ENCODE measurements around the gene RYR2.

Gene RYR2

DNA sequence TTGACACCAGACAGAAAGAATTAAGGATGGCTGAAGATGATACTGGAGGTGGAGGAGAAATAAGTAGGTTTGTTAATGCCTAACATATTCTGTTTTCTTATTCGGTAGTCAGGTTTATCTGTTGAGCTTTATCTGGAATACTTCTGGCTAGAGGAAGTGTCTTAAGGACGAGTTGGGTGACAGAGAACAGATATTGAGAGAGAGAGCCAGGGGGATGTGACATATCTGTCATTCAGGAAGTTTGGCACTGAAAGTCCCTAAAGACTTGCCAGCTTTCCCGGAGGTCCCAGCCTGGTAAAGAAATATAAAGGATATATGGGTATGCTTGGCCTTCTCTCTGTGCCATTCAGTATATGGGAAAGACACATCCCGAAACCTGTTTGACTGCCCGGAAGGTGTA lies 568.2 kb downstream of the RYR2 start:
- DNase-seq (ENCODE audit: low read depth, low spot score) = no peak
- H3K4me3 ChIP-seq (ENCODE audit: low read depth, low read length) = no peak overlapping the region
- TF ChIP-seq, protein P1, sequence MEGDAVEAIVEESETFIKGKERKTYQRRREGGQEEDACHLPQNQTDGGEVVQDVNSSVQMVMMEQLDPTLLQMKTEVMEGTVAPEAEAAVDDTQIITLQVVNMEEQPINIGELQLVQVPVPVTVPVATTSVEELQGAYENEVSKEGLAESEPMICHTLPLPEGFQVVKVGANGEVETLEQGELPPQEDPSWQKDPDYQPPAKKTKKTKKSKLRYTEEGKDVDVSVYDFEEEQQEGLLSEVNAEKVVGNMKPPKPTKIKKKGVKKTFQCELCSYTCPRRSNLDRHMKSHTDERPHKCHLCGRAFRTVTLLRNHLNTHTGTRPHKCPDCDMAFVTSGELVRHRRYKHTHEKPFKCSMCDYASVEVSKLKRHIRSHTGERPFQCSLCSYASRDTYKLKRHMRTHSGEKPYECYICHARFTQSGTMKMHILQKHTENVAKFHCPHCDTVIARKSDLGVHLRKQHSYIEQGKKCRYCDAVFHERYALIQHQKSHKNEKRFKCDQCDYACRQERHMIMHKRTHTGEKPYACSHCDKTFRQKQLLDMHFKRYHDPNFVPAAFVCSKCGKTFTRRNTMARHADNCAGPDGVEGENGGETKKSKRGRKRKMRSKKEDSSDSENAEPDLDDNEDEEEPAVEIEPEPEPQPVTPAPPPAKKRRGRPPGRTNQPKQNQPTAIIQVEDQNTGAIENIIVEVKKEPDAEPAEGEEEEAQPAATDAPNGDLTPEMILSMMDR (IDR thresholded peaks at IDR 0.05; ENCODE audit: low read depth, low read length) = no peak
- in situ Hi-C loops (cut with HindIII; ENCODE audit: low sequenced_read_pairs) = no loop called here

DNA sequence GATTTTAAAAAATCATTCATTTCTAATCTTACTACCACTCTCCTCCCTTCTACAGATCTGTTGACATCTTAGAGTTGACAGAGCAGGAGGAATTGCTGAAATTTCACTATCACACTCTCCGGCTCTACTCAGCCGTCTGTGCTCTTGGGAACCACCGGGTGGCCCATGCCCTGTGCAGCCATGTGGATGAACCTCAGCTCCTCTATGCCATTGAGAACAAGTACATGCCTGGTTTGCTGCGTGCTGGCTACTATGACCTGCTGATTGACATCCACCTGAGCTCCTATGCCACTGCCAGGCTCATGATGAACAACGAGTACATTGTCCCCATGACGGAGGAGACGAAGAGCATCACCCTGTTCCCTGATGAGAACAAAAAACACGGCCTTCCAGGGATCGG lies 572.0 kb downstream of the RYR2 start:
- H3K4me3 ChIP-seq (ENCODE audit: low read depth, low read length) = no peak overlapping the region
- DNase-seq (ENCODE audit: low read depth, low spot score) = no peak
- TF ChIP-seq, protein P1 (IDR thresholded peaks at IDR 0.05; ENCODE audit: low read depth, low read length) = no peak
- in situ Hi-C loops (cut with HindIII; ENCODE audit: low sequenced_read_pairs) = no loop called here

DNA sequence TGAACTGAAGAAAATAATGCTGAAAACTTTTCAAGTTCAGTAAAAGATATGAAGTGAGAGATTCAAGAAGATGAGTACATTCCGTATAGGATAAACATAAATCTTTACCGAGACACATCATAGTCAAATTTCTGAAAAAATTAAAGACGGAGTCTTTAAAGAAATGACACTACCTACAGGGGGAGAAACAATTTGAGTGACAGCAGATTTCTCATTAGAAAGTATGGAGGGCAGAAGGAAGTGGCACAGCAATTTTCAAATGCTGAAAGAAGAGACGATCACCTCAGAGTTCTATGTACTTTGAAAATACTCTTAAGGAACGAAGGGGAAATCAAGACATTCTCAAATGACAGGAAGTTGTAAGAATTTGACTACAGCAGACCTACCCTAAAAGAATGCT lies 577.6 kb downstream of the RYR2 start:
- in situ Hi-C loops (cut with HindIII; ENCODE audit: low sequenced_read_pairs) = no loop called here
- TF ChIP-seq, protein P1 (IDR thresholded peaks at IDR 0.05; ENCODE audit: low read depth, low read length) = no peak
- H3K4me3 ChIP-seq (ENCODE audit: low read depth, low read length) = no peak overlapping the region
- DNase-seq (ENCODE audit: low read depth, low spot score) = no peak

DNA sequence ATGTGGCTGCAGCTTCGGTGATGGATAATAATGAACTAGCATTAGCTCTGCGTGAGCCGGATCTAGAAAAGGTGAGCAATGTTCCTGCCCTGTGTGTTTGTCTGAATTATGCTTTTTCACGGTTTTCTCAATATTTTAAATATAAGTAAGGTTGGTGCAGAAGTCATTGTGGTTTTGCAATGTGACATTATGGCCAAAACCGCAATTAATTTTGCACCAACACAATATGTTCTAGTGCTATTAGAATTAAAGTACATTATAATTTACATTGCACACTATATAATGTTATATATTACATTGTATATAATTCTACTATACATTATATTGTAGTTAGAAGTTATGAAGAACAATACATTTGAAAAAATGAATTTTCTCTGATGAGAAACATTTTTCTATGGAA lies 592.9 kb downstream of the RYR2 start:
- DNase-seq (ENCODE audit: low read depth, low spot score) = no peak
- in situ Hi-C loops (cut with HindIII; ENCODE audit: low sequenced_read_pairs) = no loop called here
- TF ChIP-seq, protein P1 (IDR thresholded peaks at IDR 0.05; ENCODE audit: low read depth, low read length) = no peak

DNA sequence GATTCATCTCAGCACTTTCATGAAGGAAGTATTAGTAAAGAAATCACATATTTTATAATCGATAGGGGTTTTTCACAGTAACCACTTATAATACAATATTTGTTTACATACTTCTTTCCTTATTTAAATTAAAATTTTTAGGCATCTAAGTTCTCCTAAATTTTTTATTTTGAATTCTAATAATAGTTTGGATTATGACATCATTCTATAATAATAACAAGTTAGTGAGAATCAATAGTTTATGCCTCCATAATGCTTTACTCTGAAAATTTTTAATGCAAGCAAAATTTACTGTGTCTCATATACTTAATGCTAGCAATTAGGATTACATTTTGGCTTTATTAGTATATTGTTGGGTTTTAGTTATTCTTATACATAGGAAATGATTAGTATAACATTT lies 596.6 kb downstream of the RYR2 start:
- TF ChIP-seq, protein P1 (IDR thresholded peaks at IDR 0.05; ENCODE audit: low read depth, low read length) = no peak
- no peak for DNase-seq (ENCODE audit: low read depth, low spot score)
- H3K4me3 ChIP-seq (ENCODE audit: low read depth, low read length) = no peak overlapping the region
- in situ Hi-C loops (cut with HindIII; ENCODE audit: low sequenced_read_pairs) = no loop called here

More for the DNA sequence above, 592.9 kb downstream of the RYR2 start:
- no peak overlapping the region for H3K4me3 ChIP-seq (ENCODE audit: low read depth, low read length)

DNA sequence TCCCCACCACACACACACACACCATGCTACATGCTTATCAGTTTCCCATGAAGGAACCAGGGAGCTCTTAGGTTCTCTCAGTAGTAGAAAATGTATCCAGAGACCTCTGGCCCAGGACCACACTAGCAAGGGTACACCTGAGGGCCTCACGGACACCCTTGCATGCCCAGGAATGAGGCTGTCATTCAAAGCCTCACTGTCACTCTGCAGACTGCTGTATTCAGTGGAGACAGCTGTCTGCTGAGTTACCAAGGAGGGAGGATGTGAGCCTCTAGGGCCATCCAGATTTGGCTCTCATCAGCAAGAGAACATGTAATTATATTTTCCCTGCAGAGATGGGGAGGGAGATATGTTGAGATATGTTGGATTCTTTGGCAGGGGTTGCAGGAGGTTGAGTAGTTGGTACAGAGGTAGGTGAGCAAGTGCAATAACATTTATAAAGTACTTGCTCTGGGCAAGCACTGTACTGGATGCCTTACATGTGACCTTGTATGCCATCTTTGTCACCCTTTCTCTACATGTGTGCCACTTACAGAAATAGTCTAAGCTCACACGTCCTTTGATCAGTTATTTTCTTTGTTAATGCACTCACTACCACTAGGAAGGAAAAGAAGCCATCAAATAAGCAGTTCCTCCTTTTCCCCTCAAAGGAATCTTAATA lies 598.2 kb downstream of the RYR2 start:
- no peak for DNase-seq (ENCODE audit: low read depth, low spot score)
- TF ChIP-seq, protein P1 (IDR thresholded peaks at IDR 0.05; ENCODE audit: low read depth, low read length) = no peak
- in situ Hi-C loops (cut with HindIII; ENCODE audit: low sequenced_read_pairs) = no loop called here
- H3K4me3 ChIP-seq (ENCODE audit: low read depth, low read length) = no peak overlapping the region

Data from astrocyte of the spinal cord (primary cell).